ENCODE data around the gene SBNO2.

GRCh38 chr19:1081301-1082164 lies 92.5 kb downstream of the SBNO2 start:
- TF ChIP-seq, protein P1, sequence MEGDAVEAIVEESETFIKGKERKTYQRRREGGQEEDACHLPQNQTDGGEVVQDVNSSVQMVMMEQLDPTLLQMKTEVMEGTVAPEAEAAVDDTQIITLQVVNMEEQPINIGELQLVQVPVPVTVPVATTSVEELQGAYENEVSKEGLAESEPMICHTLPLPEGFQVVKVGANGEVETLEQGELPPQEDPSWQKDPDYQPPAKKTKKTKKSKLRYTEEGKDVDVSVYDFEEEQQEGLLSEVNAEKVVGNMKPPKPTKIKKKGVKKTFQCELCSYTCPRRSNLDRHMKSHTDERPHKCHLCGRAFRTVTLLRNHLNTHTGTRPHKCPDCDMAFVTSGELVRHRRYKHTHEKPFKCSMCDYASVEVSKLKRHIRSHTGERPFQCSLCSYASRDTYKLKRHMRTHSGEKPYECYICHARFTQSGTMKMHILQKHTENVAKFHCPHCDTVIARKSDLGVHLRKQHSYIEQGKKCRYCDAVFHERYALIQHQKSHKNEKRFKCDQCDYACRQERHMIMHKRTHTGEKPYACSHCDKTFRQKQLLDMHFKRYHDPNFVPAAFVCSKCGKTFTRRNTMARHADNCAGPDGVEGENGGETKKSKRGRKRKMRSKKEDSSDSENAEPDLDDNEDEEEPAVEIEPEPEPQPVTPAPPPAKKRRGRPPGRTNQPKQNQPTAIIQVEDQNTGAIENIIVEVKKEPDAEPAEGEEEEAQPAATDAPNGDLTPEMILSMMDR (IDR thresholded peaks at IDR 0.05; ENCODE audit: low read length): no peak
- TF ChIP-seq EZH2 (IDR thresholded peaks at IDR 0.05; ENCODE audit: borderline replicate concordance, low read length): no peak
